ENCODE data around the gene ADRM1. TPM values are rescaled to one million over a fixed set of nuclear protein-coding genes. Genes with fewer than 3 reads are reported as not detected.

The ADRM1 gene
- total RNA-seq, 1 experiment from 2014 or later = 160 TPM

DNA sequence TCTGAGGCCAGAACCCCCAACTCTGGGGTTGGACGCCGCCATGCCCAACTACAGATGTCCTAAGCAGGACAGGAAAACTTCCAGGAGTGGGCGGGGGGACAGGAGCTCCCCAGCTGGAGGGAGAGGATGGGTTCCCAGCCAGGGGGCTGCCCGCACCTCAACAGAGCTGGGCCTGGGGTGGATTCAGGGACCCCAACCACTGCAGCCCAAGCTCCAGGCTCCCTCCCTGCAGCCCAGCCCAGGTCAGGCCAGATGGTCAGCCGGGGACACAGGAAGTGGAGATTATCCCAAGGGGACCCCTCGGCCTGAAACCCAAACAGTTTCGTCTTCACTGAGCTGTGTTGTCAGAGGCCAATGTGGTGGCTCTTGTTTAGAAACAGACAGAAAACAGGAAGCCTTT, 54.9 kb downstream of the ADRM1 start:
- Mint-ChIP-seq H3K4me1 (peaks cover 25% of the 10 kb centered on the region), H3K27ac (no peak overlapping the region), H3K27me3 (ENCODE audit: low read depth) (no peaks in the 10 kb centered on the region), H3K4me3 (no peak overlapping the region), H3K9me3 (no peaks in the 10 kb centered on the region), H3K36me3 (no peaks in the 10 kb centered on the region)
- DNase-seq (ENCODE audit: low spot score) (no peak), ATAC-seq (no peak)
- TF ChIP-seq, protein P1, sequence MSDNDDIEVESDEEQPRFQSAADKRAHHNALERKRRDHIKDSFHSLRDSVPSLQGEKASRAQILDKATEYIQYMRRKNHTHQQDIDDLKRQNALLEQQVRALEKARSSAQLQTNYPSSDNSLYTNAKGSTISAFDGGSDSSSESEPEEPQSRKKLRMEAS (CRISPR knock-in tag; IDR thresholded peaks at IDR 0.05) = no peak
- TF ChIP-seq, protein P2, sequence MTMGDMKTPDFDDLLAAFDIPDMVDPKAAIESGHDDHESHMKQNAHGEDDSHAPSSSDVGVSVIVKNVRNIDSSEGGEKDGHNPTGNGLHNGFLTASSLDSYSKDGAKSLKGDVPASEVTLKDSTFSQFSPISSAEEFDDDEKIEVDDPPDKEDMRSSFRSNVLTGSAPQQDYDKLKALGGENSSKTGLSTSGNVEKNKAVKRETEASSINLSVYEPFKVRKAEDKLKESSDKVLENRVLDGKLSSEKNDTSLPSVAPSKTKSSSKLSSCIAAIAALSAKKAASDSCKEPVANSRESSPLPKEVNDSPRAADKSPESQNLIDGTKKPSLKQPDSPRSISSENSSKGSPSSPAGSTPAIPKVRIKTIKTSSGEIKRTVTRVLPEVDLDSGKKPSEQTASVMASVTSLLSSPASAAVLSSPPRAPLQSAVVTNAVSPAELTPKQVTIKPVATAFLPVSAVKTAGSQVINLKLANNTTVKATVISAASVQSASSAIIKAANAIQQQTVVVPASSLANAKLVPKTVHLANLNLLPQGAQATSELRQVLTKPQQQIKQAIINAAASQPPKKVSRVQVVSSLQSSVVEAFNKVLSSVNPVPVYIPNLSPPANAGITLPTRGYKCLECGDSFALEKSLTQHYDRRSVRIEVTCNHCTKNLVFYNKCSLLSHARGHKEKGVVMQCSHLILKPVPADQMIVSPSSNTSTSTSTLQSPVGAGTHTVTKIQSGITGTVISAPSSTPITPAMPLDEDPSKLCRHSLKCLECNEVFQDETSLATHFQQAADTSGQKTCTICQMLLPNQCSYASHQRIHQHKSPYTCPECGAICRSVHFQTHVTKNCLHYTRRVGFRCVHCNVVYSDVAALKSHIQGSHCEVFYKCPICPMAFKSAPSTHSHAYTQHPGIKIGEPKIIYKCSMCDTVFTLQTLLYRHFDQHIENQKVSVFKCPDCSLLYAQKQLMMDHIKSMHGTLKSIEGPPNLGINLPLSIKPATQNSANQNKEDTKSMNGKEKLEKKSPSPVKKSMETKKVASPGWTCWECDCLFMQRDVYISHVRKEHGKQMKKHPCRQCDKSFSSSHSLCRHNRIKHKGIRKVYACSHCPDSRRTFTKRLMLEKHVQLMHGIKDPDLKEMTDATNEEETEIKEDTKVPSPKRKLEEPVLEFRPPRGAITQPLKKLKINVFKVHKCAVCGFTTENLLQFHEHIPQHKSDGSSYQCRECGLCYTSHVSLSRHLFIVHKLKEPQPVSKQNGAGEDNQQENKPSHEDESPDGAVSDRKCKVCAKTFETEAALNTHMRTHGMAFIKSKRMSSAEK (CRISPR knock-in tag; IDR thresholded peaks at IDR 0.05; ENCODE audit: borderline replicate concordance) = no peak
- TF ChIP-seq ETV6 (CRISPR knock-in tag; IDR thresholded peaks at IDR 0.05) = no peak
- TF ChIP-seq, protein P3, sequence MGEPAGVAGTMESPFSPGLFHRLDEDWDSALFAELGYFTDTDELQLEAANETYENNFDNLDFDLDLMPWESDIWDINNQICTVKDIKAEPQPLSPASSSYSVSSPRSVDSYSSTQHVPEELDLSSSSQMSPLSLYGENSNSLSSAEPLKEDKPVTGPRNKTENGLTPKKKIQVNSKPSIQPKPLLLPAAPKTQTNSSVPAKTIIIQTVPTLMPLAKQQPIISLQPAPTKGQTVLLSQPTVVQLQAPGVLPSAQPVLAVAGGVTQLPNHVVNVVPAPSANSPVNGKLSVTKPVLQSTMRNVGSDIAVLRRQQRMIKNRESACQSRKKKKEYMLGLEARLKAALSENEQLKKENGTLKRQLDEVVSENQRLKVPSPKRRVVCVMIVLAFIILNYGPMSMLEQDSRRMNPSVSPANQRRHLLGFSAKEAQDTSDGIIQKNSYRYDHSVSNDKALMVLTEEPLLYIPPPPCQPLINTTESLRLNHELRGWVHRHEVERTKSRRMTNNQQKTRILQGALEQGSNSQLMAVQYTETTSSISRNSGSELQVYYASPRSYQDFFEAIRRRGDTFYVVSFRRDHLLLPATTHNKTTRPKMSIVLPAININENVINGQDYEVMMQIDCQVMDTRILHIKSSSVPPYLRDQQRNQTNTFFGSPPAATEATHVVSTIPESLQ (CRISPR knock-in tag; IDR thresholded peaks at IDR 0.05) = no peak
- TF ChIP-seq, protein P4, sequence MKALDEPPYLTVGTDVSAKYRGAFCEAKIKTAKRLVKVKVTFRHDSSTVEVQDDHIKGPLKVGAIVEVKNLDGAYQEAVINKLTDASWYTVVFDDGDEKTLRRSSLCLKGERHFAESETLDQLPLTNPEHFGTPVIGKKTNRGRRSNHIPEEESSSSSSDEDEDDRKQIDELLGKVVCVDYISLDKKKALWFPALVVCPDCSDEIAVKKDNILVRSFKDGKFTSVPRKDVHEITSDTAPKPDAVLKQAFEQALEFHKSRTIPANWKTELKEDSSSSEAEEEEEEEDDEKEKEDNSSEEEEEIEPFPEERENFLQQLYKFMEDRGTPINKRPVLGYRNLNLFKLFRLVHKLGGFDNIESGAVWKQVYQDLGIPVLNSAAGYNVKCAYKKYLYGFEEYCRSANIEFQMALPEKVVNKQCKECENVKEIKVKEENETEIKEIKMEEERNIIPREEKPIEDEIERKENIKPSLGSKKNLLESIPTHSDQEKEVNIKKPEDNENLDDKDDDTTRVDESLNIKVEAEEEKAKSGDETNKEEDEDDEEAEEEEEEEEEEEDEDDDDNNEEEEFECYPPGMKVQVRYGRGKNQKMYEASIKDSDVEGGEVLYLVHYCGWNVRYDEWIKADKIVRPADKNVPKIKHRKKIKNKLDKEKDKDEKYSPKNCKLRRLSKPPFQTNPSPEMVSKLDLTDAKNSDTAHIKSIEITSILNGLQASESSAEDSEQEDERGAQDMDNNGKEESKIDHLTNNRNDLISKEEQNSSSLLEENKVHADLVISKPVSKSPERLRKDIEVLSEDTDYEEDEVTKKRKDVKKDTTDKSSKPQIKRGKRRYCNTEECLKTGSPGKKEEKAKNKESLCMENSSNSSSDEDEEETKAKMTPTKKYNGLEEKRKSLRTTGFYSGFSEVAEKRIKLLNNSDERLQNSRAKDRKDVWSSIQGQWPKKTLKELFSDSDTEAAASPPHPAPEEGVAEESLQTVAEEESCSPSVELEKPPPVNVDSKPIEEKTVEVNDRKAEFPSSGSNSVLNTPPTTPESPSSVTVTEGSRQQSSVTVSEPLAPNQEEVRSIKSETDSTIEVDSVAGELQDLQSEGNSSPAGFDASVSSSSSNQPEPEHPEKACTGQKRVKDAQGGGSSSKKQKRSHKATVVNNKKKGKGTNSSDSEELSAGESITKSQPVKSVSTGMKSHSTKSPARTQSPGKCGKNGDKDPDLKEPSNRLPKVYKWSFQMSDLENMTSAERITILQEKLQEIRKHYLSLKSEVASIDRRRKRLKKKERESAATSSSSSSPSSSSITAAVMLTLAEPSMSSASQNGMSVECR (CRISPR knock-in tag; IDR thresholded peaks at IDR 0.05; ENCODE audit: borderline replicate concordance) = no peak
- no peak for TF ChIP-seq TEAD1 (CRISPR knock-in tag; IDR thresholded peaks at IDR 0.05)
- CTCF ChIA-PET = interaction anchor here (0.8 to 1.7 kb wide), 2 partner anchors 12 to 25 kb away, joined by 5 to 6 read pairs; no protein-coding TSS in a partner anchor
- POLR2A ChIA-PET = interaction anchor here (0.5 to 4.4 kb wide), 2 partner anchors 10 to 169 kb away, joined by 5 to 21 read pairs; partner anchors contain the start of gene LAMA5

Small RNA genes lying within 50 kb of the gene (microRNA-seq; reads per million reads assigned to microRNA genes)
- gene MIR4758 (ENCODE audit: borderline number of aligned reads) = not detected

Other genes with a start within 250 kb of the ADRM1 start
- gene TAF4, start 237.1 kb upstream of the ADRM1 start, total RNA-seq (2021) = 31.0 to 34.4 TPM (median 33.7 TPM) in 3 replicates
- 67.4 to 73.5 TPM (median 69.7 TPM) in 3 replicates for gene LSM14B, start 180.5 kb upstream of the ADRM1 start, total RNA-seq (2021)
- 315 to 364 TPM (median 321 TPM) in 3 replicates for gene PSMA7, start 159.6 kb upstream of the ADRM1 start, total RNA-seq (2021)
- 29.4 to 34.1 TPM (median 29.8 TPM) in 3 replicates for gene SS18L1, start 159.2 kb upstream of the ADRM1 start, total RNA-seq (2021)
- 26.6 to 33.0 TPM (median 27.9 TPM) in 3 replicates for gene MTG2, start 120.0 kb upstream of the ADRM1 start, total RNA-seq (2021)
- 2.9 to 3.4 TPM (median 3.3 TPM) in 3 replicates for gene HRH3, start 82.7 kb upstream of the ADRM1 start, total RNA-seq (2021)
- 37.8 to 49.5 TPM (median 39.4 TPM) in 3 replicates for gene OSBPL2, start 64.5 kb upstream of the ADRM1 start, total RNA-seq (2021)
- 298 to 329 TPM (median 323 TPM) in 3 replicates for gene LAMA5, start 64.3 kb downstream of the ADRM1 start, total RNA-seq (2021)
- 2,016 to 2,119 TPM (median 2,047 TPM) in 3 replicates for gene RPS21, start 84.1 kb downstream of the ADRM1 start, total RNA-seq (2021)
- 7.5 to 10.6 TPM (median 9.2 TPM) in 3 replicates for gene CABLES2, start 104.3 kb downstream of the ADRM1 start, total RNA-seq (2021)
- gene RBBP8NL, start 124.5 kb downstream of the ADRM1 start, total RNA-seq (2021) = 0.99 to 1.5 TPM (median 1.4 TPM) in 3 replicates
- gene GATA5, start 173.0 kb downstream of the ADRM1 start, total RNA-seq (2021) = 1.4 to 2.3 TPM (median 1.6 TPM) in 3 replicates